ENCODE data around the gene RBM26.

DNA sequence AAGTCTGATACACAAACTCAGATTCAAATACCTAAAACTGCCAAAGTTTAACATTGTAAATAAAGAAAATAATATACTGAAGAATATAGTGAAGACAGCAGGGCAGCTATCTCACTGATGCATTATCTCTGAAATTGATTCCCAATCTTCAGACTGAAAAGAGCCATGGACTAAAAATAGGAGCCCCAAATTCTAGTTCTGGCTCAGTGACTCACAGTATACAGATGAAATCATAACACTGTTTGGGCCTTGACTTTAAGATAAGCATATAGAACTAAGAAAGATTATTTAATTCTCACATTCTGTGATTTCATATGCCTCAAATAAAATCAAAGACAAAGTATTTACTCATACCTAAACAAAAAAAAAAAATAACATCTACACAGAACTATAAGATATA, 53.9 kb downstream of the RBM26 start:
- TF ChIP-seq GATA3 (IDR thresholded peaks at IDR 0.05; ENCODE audit: low read depth, low read length) (no peak), GATA2 (IDR thresholded peaks at IDR 0.05; ENCODE audit: low read depth, low read length) (no peak)
